HUES6 (cell line): ENCODE data around the gene LMCD1.

Experiments
- H3K27ac ChIP-seq: 2 replicates; pipeline ENCODE4 v1.7.0; 2013; ENCODE audit warnings: low read depth, mild to moderate bottlenecking, low read length, inconsistent platforms
- H3K27me3 ChIP-seq: 2 replicates; pipeline ENCODE4 v1.6.1; 2013; ENCODE audit warnings: low read length; ENCODE audit not compliant: control insufficient read depth, insufficient read depth
- H3K36me3 ChIP-seq: 2 replicates; pipeline ENCODE4 v1.6.1; 2013; ENCODE audit warnings: low read length; ENCODE audit not compliant: control insufficient read depth, insufficient read depth
- H3K4me1 ChIP-seq: 2 replicates; pipeline ENCODE4 v1.6.1; 2013; ENCODE audit warnings: low read length; ENCODE audit not compliant: control insufficient read depth, insufficient read depth
- H3K4me3 ChIP-seq: 2 replicates; pipeline ENCODE4 v1.5.1; 2013; ENCODE audit warnings: low read depth, low read length
- H3K9ac ChIP-seq: one replicate; pipeline ENCODE4 v1.6.1; 2013; ENCODE audit warnings: mild to moderate bottlenecking, low read length
- H3K9me3 ChIP-seq: 2 replicates; pipeline ENCODE4 v1.6.1; 2013; ENCODE audit warnings: low read depth, low read length; ENCODE audit not compliant: control insufficient read depth, insufficient read depth

LMCD1 gene

GRCh38 chr3:8506571-8507061, 5.0 kb downstream of the LMCD1 start:
- Histone ChIP-seq H3K9me3 (no peaks in the 10 kb centered on the region), H3K9ac (no peak overlapping the region), H3K27me3 (no peaks in the 10 kb centered on the region), H3K27ac (no peak overlapping the region), H3K4me3 (no peak overlapping the region), H3K36me3 (no peaks in the 10 kb centered on the region), H3K4me1 (peaks cover 17% of the 10 kb centered on the region; the same call in 1 of the 2 replicates)

GRCh38 chr3:8507496-8507895, 5.9 kb downstream of the LMCD1 start:
- Histone ChIP-seq H3K27me3 (no peaks in the 10 kb centered on the region), H3K9ac (no peak overlapping the region), H3K4me3 (no peak overlapping the region), H3K27ac (no peak overlapping the region), H3K36me3 (no peaks in the 10 kb centered on the region), H3K9me3 (no peaks in the 10 kb centered on the region), H3K4me1 (peaks cover 12% of the 10 kb centered on the region; the same call in 1 of the 2 replicates)

- no peaks in the 10 kb centered on the region for H3K4me1 ChIP-seq
- no peaks in the 10 kb centered on the region for H3K27me3 ChIP-seq
- no peak overlapping the region for H3K27ac ChIP-seq
- H3K9me3 ChIP-seq: no peaks in the 10 kb centered on the region
- no peak overlapping the region for H3K4me3 ChIP-seq
- H3K36me3 ChIP-seq: peaks cover 7% of the 10 kb centered on the region; the same call in 1 of the 2 replicates
- no peak overlapping the region for H3K9ac ChIP-seq
These were observed 8.3 kb downstream of the LMCD1 start for GRCh38 chr3:8509961-8510360.

GRCh38 chr3:8512234-8512633, 10.6 kb downstream of the LMCD1 start:
- H3K4me1 ChIP-seq: no peaks in the 10 kb centered on the region
- no peaks in the 10 kb centered on the region for H3K27me3 ChIP-seq
- no peak overlapping the region for H3K9ac ChIP-seq
- peaks cover 7% of the 10 kb centered on the region; the same call in 1 of the 2 replicates for H3K36me3 ChIP-seq
- H3K27ac ChIP-seq: no peak overlapping the region
- H3K4me3 ChIP-seq: no peak overlapping the region
- no peaks in the 10 kb centered on the region for H3K9me3 ChIP-seq

GRCh38 chr3:8516047-8516661, 14.5 kb downstream of the LMCD1 start:
- Histone ChIP-seq H3K4me1 (peaks cover 19% of the 10 kb centered on the region), H3K9me3 (peaks cover 2% of the 10 kb centered on the region; the same call in 1 of the 2 replicates), H3K27ac (no peak overlapping the region), H3K36me3 (peaks cover 10% of the 10 kb centered on the region; the same call in 1 of the 2 replicates), H3K9ac (no peak overlapping the region), H3K4me3 (no peak overlapping the region), H3K27me3 (no peaks in the 10 kb centered on the region)

- no peak overlapping the region for H3K27ac ChIP-seq
- peaks cover 19% of the 10 kb centered on the region for H3K4me1 ChIP-seq
- H3K9ac ChIP-seq: no peak overlapping the region
- peaks cover 10% of the 10 kb centered on the region; the same call in 1 of the 2 replicates for H3K36me3 ChIP-seq
- H3K9me3 ChIP-seq: peaks cover 2% of the 10 kb centered on the region; the same call in 1 of the 2 replicates
- H3K27me3 ChIP-seq: no peaks in the 10 kb centered on the region
- no peak overlapping the region for H3K4me3 ChIP-seq
These were observed 15.2 kb downstream of the LMCD1 start for GRCh38 chr3:8516783-8517182.

GRCh38 chr3:8517487-8517886, 15.9 kb downstream of the LMCD1 start:
- H3K27me3 ChIP-seq: no peaks in the 10 kb centered on the region
- H3K9me3 ChIP-seq: peaks cover 2% of the 10 kb centered on the region; the same call in 1 of the 2 replicates
- no peak overlapping the region for H3K4me3 ChIP-seq
- peaks cover 19% of the 10 kb centered on the region for H3K4me1 ChIP-seq
- peaks cover 15% of the 10 kb centered on the region; the same call in 1 of the 2 replicates for H3K36me3 ChIP-seq
- no peak overlapping the region for H3K9ac ChIP-seq
- no peak overlapping the region for H3K27ac ChIP-seq

- Histone ChIP-seq H3K27ac (no peak overlapping the region), H3K9me3 (peaks cover 2% of the 10 kb centered on the region; the same call in 1 of the 2 replicates), H3K4me3 (no peak overlapping the region), H3K4me1 (peaks cover 19% of the 10 kb centered on the region), H3K27me3 (no peaks in the 10 kb centered on the region), H3K9ac (no peak overlapping the region), H3K36me3 (peaks cover 14% of the 10 kb centered on the region; the same call in 1 of the 2 replicates)
These were observed 16.5 kb downstream of the LMCD1 start for GRCh38 chr3:8518138-8518537.

- Histone ChIP-seq H3K4me3 (no peak overlapping the region), H3K9ac (no peak overlapping the region), H3K9me3 (peaks cover 2% of the 10 kb centered on the region; the same call in 1 of the 2 replicates), H3K27ac (no peak overlapping the region), H3K36me3 (peaks cover 9% of the 10 kb centered on the region; the same call in 1 of the 2 replicates), H3K4me1 (peaks cover 19% of the 10 kb centered on the region), H3K27me3 (no peaks in the 10 kb centered on the region)
These were observed 17.5 kb downstream of the LMCD1 start for GRCh38 chr3:8519156-8519555.

GRCh38 chr3:8519774-8520448, 18.3 kb downstream of the LMCD1 start:
- H3K27me3 ChIP-seq: no peaks in the 10 kb centered on the region
- H3K9me3 ChIP-seq: peaks cover 2% of the 10 kb centered on the region; the same call in 1 of the 2 replicates
- H3K27ac ChIP-seq: no peak overlapping the region
- H3K4me1 ChIP-seq: peaks cover 19% of the 10 kb centered on the region
- H3K9ac ChIP-seq: no peak overlapping the region
- no peak overlapping the region for H3K4me3 ChIP-seq
- 0 out of 2 replicates have a peak, but pooled peaks cover 8% of the 10 kb centered on the region for H3K36me3 ChIP-seq

- Histone ChIP-seq H3K27me3 (no peaks in the 10 kb centered on the region), H3K36me3 (0 out of 2 replicates have a peak, but pooled peaks cover 8% of the 10 kb centered on the region), H3K4me1 (peaks cover 19% of the 10 kb centered on the region), H3K4me3 (no peak overlapping the region), H3K27ac (no peak overlapping the region), H3K9me3 (peaks cover 2% of the 10 kb centered on the region; the same call in 1 of the 2 replicates), H3K9ac (no peak overlapping the region)
These were observed 19.3 kb downstream of the LMCD1 start for GRCh38 chr3:8520816-8521403.
